Measurements from ENCODE around the gene SDCBP2.

DNA sequence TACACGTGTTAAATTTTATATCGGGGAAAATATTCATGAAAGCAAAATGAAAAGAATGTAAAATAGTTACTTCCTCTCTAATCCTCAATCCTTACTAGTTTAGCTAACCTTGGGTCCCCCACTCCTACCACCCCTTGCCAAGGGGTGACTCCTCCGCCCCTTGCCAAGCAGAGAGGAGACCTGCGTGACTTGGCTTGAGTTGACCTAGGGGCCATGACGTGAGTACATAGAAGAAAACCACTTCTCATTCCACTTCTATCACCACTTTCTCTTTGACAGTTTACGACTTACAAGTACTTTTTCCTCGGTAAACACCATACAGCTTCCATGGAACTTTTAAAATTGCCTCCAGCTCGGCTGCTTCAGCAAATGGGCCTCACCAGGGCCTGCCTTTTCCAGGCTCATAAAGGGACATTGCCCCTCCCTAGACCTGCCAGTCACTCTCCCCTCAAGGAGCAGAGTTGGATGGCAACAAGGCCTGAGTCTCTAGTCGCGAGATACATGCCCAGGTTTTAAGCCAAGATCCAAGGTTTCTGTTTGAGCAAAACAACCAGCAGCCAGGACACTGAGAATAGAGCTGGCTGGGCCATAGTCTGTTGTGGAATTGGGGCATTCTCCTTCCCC, 29.9 kb downstream of the SDCBP2 start:
- TF ChIP-seq, protein P1, sequence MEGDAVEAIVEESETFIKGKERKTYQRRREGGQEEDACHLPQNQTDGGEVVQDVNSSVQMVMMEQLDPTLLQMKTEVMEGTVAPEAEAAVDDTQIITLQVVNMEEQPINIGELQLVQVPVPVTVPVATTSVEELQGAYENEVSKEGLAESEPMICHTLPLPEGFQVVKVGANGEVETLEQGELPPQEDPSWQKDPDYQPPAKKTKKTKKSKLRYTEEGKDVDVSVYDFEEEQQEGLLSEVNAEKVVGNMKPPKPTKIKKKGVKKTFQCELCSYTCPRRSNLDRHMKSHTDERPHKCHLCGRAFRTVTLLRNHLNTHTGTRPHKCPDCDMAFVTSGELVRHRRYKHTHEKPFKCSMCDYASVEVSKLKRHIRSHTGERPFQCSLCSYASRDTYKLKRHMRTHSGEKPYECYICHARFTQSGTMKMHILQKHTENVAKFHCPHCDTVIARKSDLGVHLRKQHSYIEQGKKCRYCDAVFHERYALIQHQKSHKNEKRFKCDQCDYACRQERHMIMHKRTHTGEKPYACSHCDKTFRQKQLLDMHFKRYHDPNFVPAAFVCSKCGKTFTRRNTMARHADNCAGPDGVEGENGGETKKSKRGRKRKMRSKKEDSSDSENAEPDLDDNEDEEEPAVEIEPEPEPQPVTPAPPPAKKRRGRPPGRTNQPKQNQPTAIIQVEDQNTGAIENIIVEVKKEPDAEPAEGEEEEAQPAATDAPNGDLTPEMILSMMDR (IDR thresholded peaks at IDR 0.05) = no peak
- no peak for TF ChIP-seq POLR2A (IDR thresholded peaks at IDR 0.05)
